Stimulated activated CD8-positive, alpha-beta memory T cell treated with anti-CD3 and anti-CD28 coated beads, Interleukin-7, amount 100 ng/mL, for 1 hour (primary cell): ENCODE measurements around the gene HENMT1.

Experiments used
- DNase-seq, 2 donors: peaks; one replicate each; pipeline ENCODE4 v3.0.0-alpha.2; 2020; ENCODE audit warnings: low read depth in 2 of 2

The HENMT1 gene

DNA sequence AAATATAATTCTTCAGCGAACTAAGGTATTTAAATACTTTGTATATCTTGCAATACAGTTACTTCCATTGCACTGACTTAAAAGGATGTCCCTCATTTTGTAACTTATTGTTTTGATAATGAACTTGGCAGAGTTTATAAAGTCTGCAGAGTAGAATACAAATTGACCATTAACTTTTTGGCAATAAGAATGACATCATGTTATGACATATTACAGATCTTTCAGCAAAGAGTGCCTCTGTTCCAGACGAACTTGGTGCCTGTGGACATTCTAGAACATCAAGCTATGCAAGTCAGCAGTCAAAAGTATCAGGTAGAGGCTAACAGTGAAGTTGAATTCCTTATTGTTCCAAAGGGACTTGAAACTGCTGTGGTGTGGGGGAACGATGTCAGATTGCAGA, 32.9 kb downstream of the HENMT1 start:
- DNase-seq, result no peak

GRCh38 chr1:108627256-108627655, 33.6 kb downstream of the HENMT1 start:
- DNase-seq, result no peak

DNA sequence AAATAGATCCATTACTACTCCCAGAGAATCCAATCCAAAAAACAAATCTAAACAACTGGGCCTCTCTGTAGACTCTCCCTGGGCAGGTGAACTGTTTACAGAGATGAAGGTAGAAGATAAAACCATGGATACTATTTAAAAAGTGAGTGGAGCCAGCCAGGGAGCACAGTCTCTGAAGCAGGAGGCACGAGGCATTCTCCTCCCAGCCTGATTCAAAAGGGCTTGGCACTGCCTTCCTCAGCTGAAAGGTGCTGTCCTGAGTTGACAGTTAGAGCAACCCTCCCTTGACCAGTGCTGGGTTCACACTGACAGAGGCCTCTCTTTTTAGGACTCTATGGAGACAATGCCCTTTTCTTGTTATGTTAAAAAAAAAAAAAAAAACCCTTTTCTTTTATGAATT, 36.8 kb downstream of the HENMT1 start:
- no peak for DNase-seq

DNA sequence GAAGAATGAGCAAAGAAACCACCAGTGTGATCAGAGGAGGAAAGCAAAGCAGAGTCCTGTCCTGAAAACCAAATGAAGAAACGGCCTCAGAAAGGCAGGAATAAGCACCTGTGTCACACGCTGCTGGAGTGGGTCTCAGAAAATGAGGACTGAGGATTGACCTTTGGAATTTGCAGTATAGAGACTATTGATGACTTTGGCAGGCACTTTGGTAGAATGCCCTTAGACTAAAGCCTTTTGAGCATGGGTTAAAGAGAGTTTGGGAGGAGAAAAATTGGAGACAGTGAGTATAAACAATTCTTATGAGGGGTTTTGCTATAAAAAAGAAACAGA, 43.2 kb downstream of the HENMT1 start:
- DNase-seq, result no peak

GRCh38 chr1:108617008-108617723, 43.7 kb downstream of the HENMT1 start:
- DNase-seq, result no peak

DNA sequence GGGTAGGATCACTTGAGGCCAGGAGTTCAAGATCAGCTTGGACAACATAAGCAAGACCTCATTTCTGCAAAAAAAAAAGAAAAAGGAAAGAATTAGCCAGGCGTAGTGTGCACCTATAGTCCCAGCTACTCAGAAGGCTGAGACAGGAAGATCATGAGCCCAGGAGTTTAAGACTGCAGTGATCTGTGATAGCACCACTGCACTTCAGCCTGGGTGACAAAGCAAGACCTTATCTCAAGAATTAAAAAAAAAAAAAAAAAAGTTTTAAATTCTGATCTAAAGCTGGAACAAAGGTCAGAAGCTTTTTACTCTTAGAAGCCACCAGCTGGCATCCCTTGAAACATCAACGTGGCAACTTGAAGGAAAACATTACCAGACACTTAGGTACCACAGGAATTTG, 45.3 kb downstream of the HENMT1 start:
- no peak for DNase-seq

- no peak for DNase-seq
Observed at GRCh38 chr1:108612496-108612895, 48.4 kb downstream of the HENMT1 start.

- no peak for DNase-seq
Observed at GRCh38 chr1:108611984-108612383, 48.9 kb downstream of the HENMT1 start.

GRCh38 chr1:108610073-108610472, 50.8 kb downstream of the HENMT1 start:
- no peak for DNase-seq

- DNase-seq, result no peak
Observed at GRCh38 chr1:108609483-108610049, 51.3 kb downstream of the HENMT1 start.

DNA sequence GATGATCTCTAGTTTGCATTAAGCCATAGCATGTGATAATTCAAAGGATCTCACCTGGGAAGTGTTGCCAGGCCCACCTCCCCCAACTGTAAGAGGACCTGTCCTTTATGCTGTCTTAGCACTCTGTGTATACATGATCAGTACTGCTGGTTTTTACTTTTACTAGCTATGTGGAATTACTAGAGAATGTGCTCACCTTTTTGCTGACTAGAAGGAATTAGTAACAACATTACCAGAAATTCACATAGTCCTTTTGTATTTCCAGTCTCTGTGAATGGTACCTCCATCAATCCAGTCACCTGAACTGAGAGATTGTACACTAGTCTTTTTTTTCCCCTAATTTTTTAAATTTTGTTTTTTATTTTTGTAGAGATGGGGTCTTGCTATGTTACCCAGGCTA, 54.4 kb downstream of the HENMT1 start:
- no peak for DNase-seq

- DNase-seq, result no peak
Observed at GRCh38 chr1:108605633-108606032, 55.3 kb downstream of the HENMT1 start.

DNA sequence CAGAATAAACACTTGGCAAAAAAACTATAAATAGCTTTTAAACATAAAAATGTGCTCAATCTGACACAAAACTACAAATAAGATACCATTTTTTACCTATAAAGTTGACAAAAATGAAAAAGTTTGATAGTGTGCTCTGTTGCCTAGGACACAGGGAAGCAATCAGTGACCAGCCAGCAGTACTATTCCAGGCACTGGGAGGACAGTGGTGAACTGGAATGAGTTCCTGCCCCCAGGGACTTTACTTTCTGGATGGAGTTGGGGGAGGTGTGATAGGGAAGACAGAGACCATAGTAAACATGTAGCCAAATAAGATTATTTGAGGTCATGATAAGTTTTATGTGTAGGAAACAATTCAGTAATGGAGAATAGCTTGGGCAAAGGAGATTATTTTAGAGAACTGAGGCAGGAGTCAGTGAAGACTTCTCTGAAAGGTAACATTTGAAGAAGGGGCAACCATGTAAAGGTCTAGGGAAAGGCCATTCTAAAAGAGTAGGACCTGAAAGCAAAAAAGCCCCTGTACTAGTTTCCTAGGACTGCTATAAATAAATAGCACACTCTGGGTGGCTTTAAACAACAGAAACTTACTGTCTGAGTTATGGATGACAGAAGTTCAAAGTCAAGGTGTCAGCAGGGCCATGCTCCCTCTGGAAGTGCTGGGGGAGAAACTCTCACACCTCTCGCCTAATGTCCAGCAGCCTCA, 59.0 kb downstream of the HENMT1 start:
- no peak for DNase-seq

GRCh38 chr1:108600504-108600903, 60.4 kb downstream of the HENMT1 start:
- no peak for DNase-seq

GRCh38 chr1:108598340-108598739, 62.6 kb downstream of the HENMT1 start:
- DNase-seq, result no peak
